Esophagus squamous epithelium (tissue), 5 donors: ENCODE measurements around the gene DHFR2. TPM values are rescaled to one million over a fixed set of nuclear protein-coding genes. Genes with fewer than 3 reads are reported as not detected.
A peak's percentile ranks its signal among the peaks of the same experiment; 100 is the strongest.

ENCODE experiments used
- DNase-seq: peaks from one replicate; lab custom pipeline; 2025; lab: John Stamatoyannopoulos, UW
- H3K27ac ChIP-seq, 4 donors: fragments of 200-600 bp; sonication (generic); one replicate each; pipeline ENCODE4 v1.5.1; 2016 to 2019; ENCODE audit warnings: mild to moderate bottlenecking in 1 of 4
- H3K27me3 ChIP-seq, 4 donors: fragments of 200-600 bp; sonication (generic); 1 replicate in 3 of 4; 2 replicates in 1 of 4; pipeline versions ENCODE4 v1.5.1 to v1.6.0; 2017 to 2021; ENCODE audit warnings: antibody characterized with exemption in 1 of 4
- H3K36me3 ChIP-seq, 3 donors: fragments of 200-600 bp; sonication (generic); one replicate each; pipeline ENCODE4 v1.5.1; 2016 to 2019
- H3K4me1 ChIP-seq, 3 donors: fragments of 200-600 bp; sonication (generic); one replicate each; pipeline ENCODE4 v1.5.1; 2017 to 2019
- H3K4me3 ChIP-seq, 4 donors: fragments of 200-600 bp; sonication (generic); 1 replicate in 3 of 4; 2 replicates in 1 of 4; pipeline ENCODE4 v1.5.1; 2016 to 2019; ENCODE audit warnings: mild to moderate bottlenecking in 2 of 4, moderate library complexity in 1 of 4
- H3K9me3 ChIP-seq, 3 donors: fragments of 200-600 bp; sonication (generic); one replicate each; pipeline ENCODE4 v1.5.1; 2016 to 2019
- POLR2A ChIP-seq, 4 donors: fragments of 450-650 bp; IDR thresholded peaks; one replicate each; pipeline ENCODE4 v1.6.1; 2017; ENCODE audit warnings: antibody characterized with exemption in 4 of 4, mild to moderate bottlenecking in 4 of 4, moderate library complexity in 3 of 4
- WGBS, 2 donors: methylation state at CpG; one replicate each; pipeline ENCODE4 v1.1.5; 2018; 5-methylcytosine and 5-hydroxymethylcytosine counted together
- intact Hi-C: fragments of 100-400 bp; cut with DNase I; formaldehyde crosslinking; loops from one replicate; pipeline ENCODE4 v1.15.0; 2022
- total RNA-seq, 4 donors: library from RNA; depleted of rRNA; stranded (reverse); fragments of >200 nt; gene quantifications; one replicate each; pipeline ENCODE4 v1.1.0, GENCODE V29; 2016
- TF ChIP-seq, protein P1 (sequence below), 6 experiments: fragments of 450-650 bp in 4 of 6; fragments of 200-600 bp in 2 of 6; sonication (generic) in 2 of 6; IDR thresholded peaks; one replicate each; pipeline ENCODE4 v1.5.1; 2016 to 2019; ENCODE audit warnings: antibody characterized with exemption in 6 of 6, mild to moderate bottlenecking in 4 of 6, moderate library complexity in 4 of 6
- donor health status: DM: yes; HTN: yes; CAD: no.

The DHFR2 gene
- total RNA-seq, 4 donors from 2014 or later, result 1.4 to 4.4 (median 3.8) TPM

DNA sequence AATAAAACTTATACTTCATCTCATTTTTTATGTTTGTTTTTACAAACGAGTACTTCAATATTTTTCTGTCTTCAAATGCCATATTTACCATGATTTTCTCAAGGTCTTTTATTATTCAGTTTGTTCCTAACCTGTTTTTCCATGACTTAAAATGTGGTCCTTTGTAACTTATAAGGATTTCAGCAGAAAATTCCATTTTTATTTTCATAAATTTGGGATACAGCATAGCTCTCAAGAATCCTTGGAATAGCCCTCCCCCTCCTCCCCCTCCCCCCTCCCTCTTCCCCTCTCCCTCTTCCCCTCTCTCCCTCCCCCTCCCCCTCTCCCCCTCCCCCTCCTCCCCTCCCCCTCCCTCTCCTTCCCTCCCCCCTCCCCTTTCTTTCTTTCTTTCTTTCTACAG lies 19.4 kb downstream of the DHFR2 start:
- Histone ChIP-seq H3K36me3 (peaks cover 5 to 17% (median 13%) of the 10 kb centered on the region in 3 donors), H3K4me1 (no peaks in the 10 kb centered on the region), H3K9me3 (peaks cover 0 to 11% (median 6%) of the 10 kb centered on the region in 3 donors), H3K4me3 (no peak overlapping the region), H3K27ac (no peak overlapping the region), H3K27me3 (no peaks in the 10 kb centered on the region)
- intact Hi-C loops, result no loop called here
- no peak for DNase-seq
- no peak for TF ChIP-seq POLR2A (IDR thresholded peaks at IDR 0.05)
- TF ChIP-seq, protein P1, sequence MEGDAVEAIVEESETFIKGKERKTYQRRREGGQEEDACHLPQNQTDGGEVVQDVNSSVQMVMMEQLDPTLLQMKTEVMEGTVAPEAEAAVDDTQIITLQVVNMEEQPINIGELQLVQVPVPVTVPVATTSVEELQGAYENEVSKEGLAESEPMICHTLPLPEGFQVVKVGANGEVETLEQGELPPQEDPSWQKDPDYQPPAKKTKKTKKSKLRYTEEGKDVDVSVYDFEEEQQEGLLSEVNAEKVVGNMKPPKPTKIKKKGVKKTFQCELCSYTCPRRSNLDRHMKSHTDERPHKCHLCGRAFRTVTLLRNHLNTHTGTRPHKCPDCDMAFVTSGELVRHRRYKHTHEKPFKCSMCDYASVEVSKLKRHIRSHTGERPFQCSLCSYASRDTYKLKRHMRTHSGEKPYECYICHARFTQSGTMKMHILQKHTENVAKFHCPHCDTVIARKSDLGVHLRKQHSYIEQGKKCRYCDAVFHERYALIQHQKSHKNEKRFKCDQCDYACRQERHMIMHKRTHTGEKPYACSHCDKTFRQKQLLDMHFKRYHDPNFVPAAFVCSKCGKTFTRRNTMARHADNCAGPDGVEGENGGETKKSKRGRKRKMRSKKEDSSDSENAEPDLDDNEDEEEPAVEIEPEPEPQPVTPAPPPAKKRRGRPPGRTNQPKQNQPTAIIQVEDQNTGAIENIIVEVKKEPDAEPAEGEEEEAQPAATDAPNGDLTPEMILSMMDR (IDR thresholded peaks at IDR 0.05), result no peak
- WGBS, 2 donors, result 79 to 81% methylated on average over 1 of the region's 1 CpG

DNA sequence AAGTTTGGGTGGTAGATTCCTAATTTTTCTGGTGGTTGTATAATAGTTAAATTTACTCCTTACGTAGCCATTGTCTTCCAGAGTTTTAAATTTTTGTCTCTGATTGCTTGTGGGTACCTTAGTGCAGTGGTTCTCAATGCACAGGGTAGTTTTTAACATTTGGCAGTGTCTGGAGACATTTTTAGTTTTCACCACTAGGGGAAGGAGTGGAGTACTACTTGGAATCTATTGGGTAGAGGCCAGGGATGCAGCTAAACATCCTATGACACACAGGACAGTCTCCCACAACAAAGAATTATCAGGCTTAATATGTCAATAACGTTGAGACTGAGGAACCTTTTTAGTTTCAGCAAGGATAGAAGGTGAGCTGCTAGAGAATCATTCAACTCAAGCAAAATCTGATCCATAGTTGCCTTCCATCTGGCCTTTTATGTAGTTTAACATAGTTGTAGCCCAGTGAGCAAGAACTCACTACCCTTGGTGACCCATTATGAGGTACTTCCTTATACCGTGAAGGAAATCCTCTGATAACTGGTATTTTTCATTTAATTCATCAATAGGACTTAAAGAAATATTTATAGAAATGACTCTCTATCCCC lies 25.7 kb downstream of the DHFR2 start:
- no peak overlapping the region for H3K4me3 ChIP-seq
- DNase-seq, result no peak
- H3K27me3 ChIP-seq, result no peaks in the 10 kb centered on the region
- H3K9me3 ChIP-seq, result no peaks in the 10 kb centered on the region
- TF ChIP-seq POLR2A (IDR thresholded peaks at IDR 0.05), result no peak
- TF ChIP-seq, protein P1 (IDR thresholded peaks at IDR 0.05), result peak in 5 of 6 experiments; percentile 15 to 60 (median 39)
- H3K4me1 ChIP-seq, result no peaks in the 10 kb centered on the region
- H3K36me3 ChIP-seq, result no peaks in the 10 kb centered on the region
- WGBS, 2 donors, result 75 to 76% methylated on average over 3 of the region's 3 CpGs
- intact Hi-C loops, result no loop called here
- H3K27ac ChIP-seq, result no peak overlapping the region

DNA sequence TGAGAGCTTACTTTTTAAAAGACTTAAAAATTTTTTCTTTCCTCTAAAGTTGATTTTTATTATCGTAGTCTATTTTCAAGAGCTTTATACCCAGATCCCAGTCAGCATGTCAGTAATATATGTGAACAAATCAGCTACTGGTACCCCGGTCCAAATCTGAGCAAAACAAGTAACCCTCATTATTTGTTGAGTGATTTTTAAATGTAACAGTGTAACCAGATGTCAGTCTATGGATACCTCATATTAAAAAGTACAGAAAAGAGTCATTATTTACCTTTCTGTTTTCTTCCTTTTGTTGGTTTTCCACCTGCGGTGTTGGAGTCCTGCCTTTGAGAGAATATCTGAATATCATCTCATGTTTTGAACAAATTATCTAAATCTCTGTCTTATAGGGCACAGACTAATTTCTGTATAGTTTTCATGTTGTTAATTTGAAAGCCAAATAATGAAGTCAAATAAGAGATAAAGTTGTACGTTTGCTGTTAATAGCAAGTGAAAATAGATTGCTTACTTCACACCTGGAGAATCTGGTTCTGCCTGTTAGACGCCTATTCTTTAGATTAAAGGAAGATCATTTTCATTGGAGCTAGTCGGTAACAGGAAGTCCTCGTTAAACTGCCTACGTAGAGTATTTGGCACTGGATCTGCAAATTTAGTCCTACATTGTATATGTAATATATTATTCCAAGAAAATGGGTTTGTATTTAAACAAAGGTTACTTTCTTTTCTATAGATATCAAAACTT lies 34.5 kb downstream of the DHFR2 start, which contains the start of gene STX19:
Gene STX19 (minus strand): TSS at position 505 of the 745 bp plus-strand sequence. CDS start 13,328 bp downstream, outside the sequence.
- TF ChIP-seq, protein P1 (IDR thresholded peaks at IDR 0.05), result no peak
- peak in 1 of 4 donors; percentile 15 for TF ChIP-seq POLR2A (IDR thresholded peaks at IDR 0.05)
- H3K36me3 ChIP-seq, result no peaks in the 10 kb centered on the region
- peak within 1 kb of the TSS; percentile 16 to 55 (median 46) for H3K4me3 ChIP-seq
- intact Hi-C loops, result no loop called here
- no peak for DNase-seq
- no peaks in the 10 kb centered on the region for H3K9me3 ChIP-seq
- H3K27me3 ChIP-seq, result no peaks in the 10 kb centered on the region
- peaks cover 0 to 15% (median 0%) of the 10 kb centered on the region in 3 donors for H3K4me1 ChIP-seq
- 33 to 50% methylated on average over 8 of the region's 8 CpGs for WGBS, 2 donors
- peak within 1 kb of the TSS in 3 of 4 donors; percentile 26 to 84 (median 77) for H3K27ac ChIP-seq

DNA sequence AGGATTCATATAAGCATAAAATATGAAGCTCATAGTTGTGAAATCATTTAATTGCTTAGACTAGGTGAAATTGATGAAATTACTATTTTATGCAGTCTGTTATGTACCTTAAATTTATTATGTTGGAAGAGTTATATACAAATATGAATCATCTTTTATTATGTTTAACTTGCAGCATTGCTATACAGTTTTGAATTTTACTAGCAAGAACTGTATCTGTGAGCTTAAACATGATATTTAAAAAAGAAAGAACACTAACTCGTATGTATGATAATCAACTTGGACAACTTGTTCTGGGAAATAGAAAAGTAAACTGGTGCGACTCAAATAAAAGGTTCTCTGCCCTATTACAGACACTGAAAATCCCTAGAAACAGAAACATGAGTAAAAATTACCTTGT lies 36.1 kb downstream of the DHFR2 start:
- no peaks in the 10 kb centered on the region for H3K27me3 ChIP-seq
- TF ChIP-seq, protein P1 (IDR thresholded peaks at IDR 0.05), result no peak
- TF ChIP-seq POLR2A (IDR thresholded peaks at IDR 0.05), result no peak
- no peak for DNase-seq
- H3K36me3 ChIP-seq, result no peaks in the 10 kb centered on the region
- 64 to 66% methylated on average over 2 of the region's 2 CpGs for WGBS, 2 donors
- H3K9me3 ChIP-seq, result no peaks in the 10 kb centered on the region
- H3K4me3 ChIP-seq, result peak overlapping the region in 3 of 4 donors; percentile 15 to 55 (median 46)
- H3K4me1 ChIP-seq, result peaks cover 0 to 15% (median 0%) of the 10 kb centered on the region in 3 donors
- intact Hi-C loops, result no loop called here
- H3K27ac ChIP-seq, result peak overlapping the region in 1 of 4 donors; percentile 84

DNA sequence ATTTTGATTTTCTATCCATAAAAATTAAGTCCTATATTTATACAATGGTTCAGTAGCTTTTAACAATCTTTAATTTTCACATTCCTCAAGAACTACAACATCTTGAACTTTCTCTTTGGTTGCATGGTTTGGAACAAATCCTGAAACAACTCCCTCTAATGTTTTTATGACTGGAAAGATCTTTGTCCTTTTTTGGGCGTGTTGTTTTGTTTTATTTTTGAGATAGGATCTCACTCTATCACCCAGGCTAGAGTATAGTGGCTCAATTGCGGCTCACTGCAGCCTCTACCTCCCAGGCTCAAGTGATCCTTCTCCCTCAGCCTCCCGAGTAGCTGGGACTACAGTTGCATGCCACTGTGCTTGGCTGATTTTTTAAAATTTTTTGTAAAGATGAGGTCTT lies 38.3 kb downstream of the DHFR2 start:
- TF ChIP-seq, protein P1 (IDR thresholded peaks at IDR 0.05), result no peak
- TF ChIP-seq POLR2A (IDR thresholded peaks at IDR 0.05), result no peak
- Histone ChIP-seq H3K9me3 (no peaks in the 10 kb centered on the region), H3K27me3 (no peaks in the 10 kb centered on the region), H3K4me1 (peaks cover 0 to 15% (median 0%) of the 10 kb centered on the region in 3 donors), H3K36me3 (no peaks in the 10 kb centered on the region), H3K4me3 (no peak overlapping the region), H3K27ac (no peak overlapping the region)
- WGBS, 2 donors, result 83 to 89% methylated on average over 3 of the region's 3 CpGs
- DNase-seq, result no peak
- intact Hi-C loops, result no loop called here
